ENCODE data around the gene TMEM214.

- TF ChIP-seq CTCF (IDR thresholded peaks at IDR 0.05; ENCODE audit: poor library complexity) (no peak), EZH2 (IDR thresholded peaks at IDR 0.05; ENCODE audit: borderline replicate concordance) (no peak)
These were observed 18.5 kb downstream of the TMEM214 start, which contains the start of gene AGBL5 for GRCh38 chr2:27050996-27051901.
